Measurements from ENCODE around the gene JCHAIN. TPM values are rescaled to one million over a fixed set of nuclear protein-coding genes. Genes with fewer than 3 reads are reported as not detected.
A peak's percentile ranks its signal among the peaks of the same experiment; 100 is the strongest.

Gene JCHAIN
- total RNA-seq, 2 donors from 2014 or later = not detected

GRCh38 chr4:70606459-70606858 is 59.8 kb downstream of the JCHAIN start:
- 93 to 94% methylated on average over 7 to 8 of the region's 8 CpGs for WGBS, 2 experiments (ENCODE audit: insufficient coverage in 1 of 2, insufficient read length in 1 of 2)
- no peak for TF ChIP-seq CTCF (conservative IDR thresholded peaks at IDR 0.05)
- Histone ChIP-seq H3K9me3 (ENCODE audit: control insufficient read depth, low read length) (no peaks in the 10 kb centered on the region), H3K4me3 (ENCODE audit: low read length) (no peak overlapping the region), H3K27me3 (ENCODE audit: control insufficient read depth, insufficient read depth, low read length, poor library complexity, severe bottlenecking) (no peaks in the 10 kb centered on the region), H3K4me1 (ENCODE audit: control insufficient read depth, insufficient read depth, low read length) (no peaks in the 10 kb centered on the region), H3K36me3 (ENCODE audit: control insufficient read depth, insufficient read depth, low read length) (no peaks in the 10 kb centered on the region), H3K9ac (ENCODE audit: extremely low read depth, low read length, poor library complexity, severe bottlenecking) (no peak overlapping the region), H3K27ac (ENCODE audit: low read depth, low read length) (peak overlapping the region; percentile 15)
- Mint-ChIP-seq H3K27ac (no peak overlapping the region), H3K9me3 (no peaks in the 10 kb centered on the region), H3K4me1 (peaks cover 15% of the 10 kb centered on the region), H3K27me3 (ENCODE audit: insufficient read depth) (peaks cover 1% of the 10 kb centered on the region), H3K4me3 (no peak overlapping the region), H3K36me3 (ENCODE audit: low read depth) (no peaks in the 10 kb centered on the region)
- DNase-seq = no peak

Other genes with a start within 250 kb of the JCHAIN start
- gene MUC7, start 194.3 kb downstream of the JCHAIN start, total RNA-seq = not detected
- not detected for gene AMTN, start 147.9 kb downstream of the JCHAIN start, total RNA-seq
- not detected for gene AMBN, start 74.3 kb downstream of the JCHAIN start, total RNA-seq
- gene ENAM, start 37.8 kb downstream of the JCHAIN start, total RNA-seq = not detected
- gene UTP3, start 22.0 kb upstream of the JCHAIN start, total RNA-seq = 10 to 100 TPM; 36.0 to 37.8 TPM
- gene RUFY3, start 55.5 kb upstream of the JCHAIN start, total RNA-seq = 10 to 100 TPM; 75.1 to 91.2 TPM
- gene GRSF1, start 173.4 kb upstream of the JCHAIN start, total RNA-seq = 100 to 1,000 TPM; 108 to 123 TPM
- 10 to 100 TPM; 28.7 to 30.5 TPM for gene MOB1B, start 235.9 kb upstream of the JCHAIN start, total RNA-seq

Data from endodermal cell (in vitro differentiated cells).